ENCODE data around the gene ERC2.

The ERC2 gene

GRCh38 chr3:55742022-55742831 lies 726.0 kb downstream of the ERC2 start:
- DNase-seq (ENCODE audit: low read depth): no peak

GRCh38 chr3:55737186-55737585 lies 731.1 kb downstream of the ERC2 start:
- DNase-seq (ENCODE audit: low read depth): no peak

- no peak for DNase-seq (ENCODE audit: low read depth)
These were observed 732.3 kb downstream of the ERC2 start for GRCh38 chr3:55735976-55736375.

- no peak for DNase-seq (ENCODE audit: low read depth)
These were observed 736.5 kb downstream of the ERC2 start for GRCh38 chr3:55731741-55732140.

GRCh38 chr3:55729546-55729945 lies 738.7 kb downstream of the ERC2 start:
- no peak for DNase-seq (ENCODE audit: low read depth)

GRCh38 chr3:55728461-55729100 lies 739.7 kb downstream of the ERC2 start:
- no peak for DNase-seq (ENCODE audit: low read depth)

- no peak for DNase-seq (ENCODE audit: low read depth)
These were observed 741.8 kb downstream of the ERC2 start for GRCh38 chr3:55726501-55726775.

- DNase-seq (ENCODE audit: low read depth): no peak
These were observed 742.4 kb downstream of the ERC2 start for GRCh38 chr3:55725681-55726500.

GRCh38 chr3:55724821-55725220 lies 743.4 kb downstream of the ERC2 start:
- DNase-seq (ENCODE audit: low read depth): no peak

- no peak for DNase-seq (ENCODE audit: low read depth)
These were observed 743.9 kb downstream of the ERC2 start for GRCh38 chr3:55724407-55724784.

GRCh38 chr3:55723653-55724406 lies 744.4 kb downstream of the ERC2 start:
- DNase-seq (ENCODE audit: low read depth): no peak

- DNase-seq (ENCODE audit: low read depth): no peak
These were observed 746.4 kb downstream of the ERC2 start for GRCh38 chr3:55721716-55722484.

GRCh38 chr3:55720614-55721013 lies 747.7 kb downstream of the ERC2 start:
- no peak for DNase-seq (ENCODE audit: low read depth)

- DNase-seq (ENCODE audit: low read depth): no peak
These were observed 748.8 kb downstream of the ERC2 start for GRCh38 chr3:55719508-55719907.

- DNase-seq (ENCODE audit: low read depth): no peak
These were observed 749.3 kb downstream of the ERC2 start for GRCh38 chr3:55719006-55719405.

- DNase-seq (ENCODE audit: low read depth): no peak
These were observed 749.7 kb downstream of the ERC2 start for GRCh38 chr3:55718521-55718921.

GRCh38 chr3:55718074-55718473 lies 750.2 kb downstream of the ERC2 start:
- no peak for DNase-seq (ENCODE audit: low read depth)

- DNase-seq (ENCODE audit: low read depth): no peak
These were observed 750.8 kb downstream of the ERC2 start for GRCh38 chr3:55717481-55717880.

- no peak for DNase-seq (ENCODE audit: low read depth)
These were observed 751.5 kb downstream of the ERC2 start for GRCh38 chr3:55716611-55717225.

GRCh38 chr3:55716044-55716443 lies 752.2 kb downstream of the ERC2 start:
- DNase-seq (ENCODE audit: low read depth): no peak

- no peak for DNase-seq (ENCODE audit: low read depth)
These were observed 754.2 kb downstream of the ERC2 start for GRCh38 chr3:55714057-55714456.

Data from activated T-cell treated with anti-CD3 and anti-CD28 coated beads for 24 hours (primary cell).